GM12874 (cell line): ENCODE results near the gene PDZD2.

ENCODE experiments used
- TF ChIP-seq, protein P1 (sequence below): IDR thresholded peaks from 2 replicates; pipeline ENCODE4 v1.5.1; 2011; ENCODE audit warnings: low read depth, mild to moderate bottlenecking, control low read depth, low read length, moderate library complexity; ENCODE audit not compliant: insufficient read depth

PDZD2 gene

DNA sequence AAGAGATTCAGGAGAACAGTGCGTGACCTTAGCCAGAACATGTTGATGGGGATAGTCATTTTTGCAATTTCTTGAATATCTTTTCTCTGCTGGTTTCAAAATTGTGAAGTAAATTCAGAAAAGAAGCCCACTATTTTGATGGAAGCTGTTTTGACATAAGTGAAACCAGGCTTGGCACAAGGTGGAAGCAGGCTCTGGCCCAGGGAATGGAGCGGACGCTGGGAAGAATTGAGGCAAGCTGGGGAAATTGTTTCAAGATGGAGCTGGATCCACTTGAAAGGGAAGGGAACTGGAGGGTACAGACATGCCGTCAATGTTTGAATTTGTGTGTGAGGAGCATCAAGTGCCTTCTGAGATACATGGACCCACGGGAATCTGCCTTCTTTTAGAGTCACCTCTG, 328.0 kb downstream of the PDZD2 start:
- TF ChIP-seq, protein P1, sequence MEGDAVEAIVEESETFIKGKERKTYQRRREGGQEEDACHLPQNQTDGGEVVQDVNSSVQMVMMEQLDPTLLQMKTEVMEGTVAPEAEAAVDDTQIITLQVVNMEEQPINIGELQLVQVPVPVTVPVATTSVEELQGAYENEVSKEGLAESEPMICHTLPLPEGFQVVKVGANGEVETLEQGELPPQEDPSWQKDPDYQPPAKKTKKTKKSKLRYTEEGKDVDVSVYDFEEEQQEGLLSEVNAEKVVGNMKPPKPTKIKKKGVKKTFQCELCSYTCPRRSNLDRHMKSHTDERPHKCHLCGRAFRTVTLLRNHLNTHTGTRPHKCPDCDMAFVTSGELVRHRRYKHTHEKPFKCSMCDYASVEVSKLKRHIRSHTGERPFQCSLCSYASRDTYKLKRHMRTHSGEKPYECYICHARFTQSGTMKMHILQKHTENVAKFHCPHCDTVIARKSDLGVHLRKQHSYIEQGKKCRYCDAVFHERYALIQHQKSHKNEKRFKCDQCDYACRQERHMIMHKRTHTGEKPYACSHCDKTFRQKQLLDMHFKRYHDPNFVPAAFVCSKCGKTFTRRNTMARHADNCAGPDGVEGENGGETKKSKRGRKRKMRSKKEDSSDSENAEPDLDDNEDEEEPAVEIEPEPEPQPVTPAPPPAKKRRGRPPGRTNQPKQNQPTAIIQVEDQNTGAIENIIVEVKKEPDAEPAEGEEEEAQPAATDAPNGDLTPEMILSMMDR = no peak

DNA sequence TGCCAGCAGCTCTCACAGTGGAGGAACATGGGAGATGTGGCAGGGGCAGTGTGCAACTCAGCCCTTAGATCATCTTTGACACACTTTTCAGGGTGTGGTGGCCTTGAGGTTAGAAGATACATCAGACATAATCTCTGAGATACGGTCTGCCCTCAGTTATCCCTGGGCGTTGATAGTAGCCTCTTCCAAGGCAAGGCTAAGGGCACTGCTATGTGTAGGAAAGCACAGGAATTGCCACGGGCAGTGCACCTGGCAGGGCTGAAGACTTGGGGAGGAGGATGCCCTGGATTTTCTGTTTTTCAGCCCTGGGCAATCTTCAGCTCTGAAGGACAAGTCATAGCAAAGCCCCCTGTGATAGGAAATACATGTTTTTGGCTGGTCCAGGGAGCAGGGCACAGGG, 328.5 kb downstream of the PDZD2 start:
- TF ChIP-seq, protein P1 = no peak

- TF ChIP-seq, protein P1 = no peak
These were observed 333.6 kb downstream of the PDZD2 start for GRCh38 chr5:31972558-31972957.

DNA sequence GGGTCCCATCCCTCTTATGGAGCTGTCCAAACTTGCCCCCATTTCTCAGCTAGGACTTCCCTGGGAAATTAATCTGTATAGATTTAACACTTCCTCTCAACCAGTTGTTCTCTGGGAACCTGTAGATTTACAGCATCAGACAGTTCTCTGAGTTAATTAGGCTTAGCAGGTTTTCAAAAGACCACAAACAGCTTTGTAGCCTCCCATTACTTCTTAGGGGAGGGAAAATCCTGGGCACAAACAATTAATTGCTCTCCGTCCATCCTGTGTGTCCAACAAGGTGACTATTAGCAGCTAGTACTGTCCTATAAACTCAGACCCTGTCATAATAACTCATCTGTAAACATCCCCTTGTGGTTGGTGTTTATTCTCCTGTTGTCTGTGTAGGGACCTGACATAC, 337.2 kb downstream of the PDZD2 start:
- TF ChIP-seq, protein P1 = no peak

GRCh38 chr5:31981361-31981945, 342.5 kb downstream of the PDZD2 start:
- TF ChIP-seq, protein P1 = no peak

DNA sequence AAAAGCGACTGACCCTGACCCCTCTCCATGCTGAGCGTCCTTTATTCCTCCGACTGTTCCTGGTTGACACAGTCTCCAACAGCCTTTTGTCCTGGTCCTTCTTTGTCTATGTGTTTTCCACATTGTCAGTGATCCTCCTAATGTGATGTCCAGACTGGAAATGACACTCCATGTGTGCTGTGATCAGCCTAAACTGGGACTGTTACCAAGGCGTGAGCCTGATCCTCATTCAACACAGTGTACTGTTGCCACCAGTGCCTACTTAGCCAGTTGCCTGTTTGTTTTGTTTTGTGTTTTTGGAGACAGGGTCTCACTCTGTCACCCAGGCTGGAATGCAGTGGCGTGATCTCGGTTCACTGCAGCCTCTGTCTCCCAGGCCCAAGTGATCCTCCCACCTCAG, 343.1 kb downstream of the PDZD2 start:
- TF ChIP-seq, protein P1 = no peak

- TF ChIP-seq, protein P1 = no peak
These were observed 343.7 kb downstream of the PDZD2 start for GRCh38 chr5:31982621-31983020.
